ENCODE data around the gene GMPPA.

Gene GMPPA

GRCh38 chr2:219541611-219542180 is 43.0 kb downstream of the GMPPA start:
- H3K4me1 ChIP-seq (ENCODE audit: insufficient read depth, insufficient read length): peaks cover 32% of the 10 kb centered on the region
- TF ChIP-seq ZNF274 (IDR thresholded peaks at IDR 0.05; ENCODE audit: low read depth, low read length) (no peak), YY1 (IDR thresholded peaks at IDR 0.05; ENCODE audit: insufficient read depth, insufficient read length) (no peak), SUZ12 (IDR thresholded peaks at IDR 0.05; ENCODE audit: extremely low read depth, insufficient read depth, insufficient read length) (no peak)
- peak; percentile 71 for DNase-seq (ENCODE audit: low read depth, low spot score)
- H3K9ac ChIP-seq (ENCODE audit: insufficient read length, low read depth): peak overlapping the region; percentile 44
- peaks cover 29% of the 10 kb centered on the region for H3K36me3 ChIP-seq (ENCODE audit: insufficient read depth, insufficient read length, low read length)
- H3K9me3 ChIP-seq (ENCODE audit: insufficient read depth, low read length): no peaks in the 10 kb centered on the region
- no peak overlapping the region for H3K4me3 ChIP-seq (ENCODE audit: insufficient read length, low read depth)
- H3K27me3 ChIP-seq (ENCODE audit: insufficient read depth, insufficient read length): peaks cover 29% of the 10 kb centered on the region

- Histone ChIP-seq H3K4me3 (ENCODE audit: insufficient read length, low read depth) (peak overlapping the region; percentile 88), H3K9me3 (ENCODE audit: insufficient read depth, low read length) (no peaks in the 10 kb centered on the region), H3K4me1 (ENCODE audit: insufficient read depth, insufficient read length) (peaks cover 20% of the 10 kb centered on the region), H3K9ac (ENCODE audit: insufficient read length, low read depth) (peak overlapping the region; percentile 95), H3K27me3 (ENCODE audit: insufficient read depth, insufficient read length) (peaks cover 32% of the 10 kb centered on the region), H3K36me3 (ENCODE audit: insufficient read depth, insufficient read length, low read length) (peaks cover 40% of the 10 kb centered on the region)
- DNase-seq (ENCODE audit: low read depth, low spot score): no peak
- no peak for TF ChIP-seq ZNF274 (IDR thresholded peaks at IDR 0.05; ENCODE audit: low read depth, low read length)
- TF ChIP-seq YY1 (IDR thresholded peaks at IDR 0.05; ENCODE audit: insufficient read depth, insufficient read length): no peak
- TF ChIP-seq SUZ12 (IDR thresholded peaks at IDR 0.05; ENCODE audit: extremely low read depth, insufficient read depth, insufficient read length): no peak
These were observed 44.4 kb downstream of the GMPPA start for GRCh38 chr2:219542931-219543595.

GRCh38 chr2:219543596-219544358 is 45.1 kb downstream of the GMPPA start, which contains the start of the genes CHPF and TMEM198:
Gene CHPF, minus strand, starts transcription at chr2:219543809. Its CDS starts 271 bp downstream, at chr2:219543538.
Gene TMEM198, plus strand, starts transcription at chr2:219544028. Its CDS starts 700 bp downstream, at chr2:219544728.
- Histone ChIP-seq H3K36me3 (ENCODE audit: insufficient read depth, insufficient read length, low read length) (peaks cover 46% of the 10 kb centered on the region), H3K9me3 (ENCODE audit: insufficient read depth, low read length) (no peaks in the 10 kb centered on the region), H3K9ac (ENCODE audit: insufficient read length, low read depth) (peak within 1 kb of the TSS; percentile 95), H3K4me1 (ENCODE audit: insufficient read depth, insufficient read length) (peaks cover 16% of the 10 kb centered on the region), H3K27me3 (ENCODE audit: insufficient read depth, insufficient read length) (peaks cover 37% of the 10 kb centered on the region), H3K4me3 (ENCODE audit: insufficient read length, low read depth) (peak within 1 kb of the TSS; percentile 88)
- DNase-seq (ENCODE audit: low read depth, low spot score): peak; percentile 99
- TF ChIP-seq YY1 (IDR thresholded peaks at IDR 0.05; ENCODE audit: insufficient read depth, insufficient read length) (no peak), SUZ12 (IDR thresholded peaks at IDR 0.05; ENCODE audit: extremely low read depth, insufficient read depth, insufficient read length) (no peak), ZNF274 (IDR thresholded peaks at IDR 0.05; ENCODE audit: low read depth, low read length) (no peak)

- Histone ChIP-seq H3K4me3 (ENCODE audit: insufficient read length, low read depth) (peak overlapping the region; percentile 88), H3K4me1 (ENCODE audit: insufficient read depth, insufficient read length) (peaks cover 8% of the 10 kb centered on the region), H3K36me3 (ENCODE audit: insufficient read depth, insufficient read length, low read length) (peaks cover 46% of the 10 kb centered on the region), H3K9ac (ENCODE audit: insufficient read length, low read depth) (peak overlapping the region; percentile 71), H3K27me3 (ENCODE audit: insufficient read depth, insufficient read length) (peaks cover 45% of the 10 kb centered on the region), H3K9me3 (ENCODE audit: insufficient read depth, low read length) (no peaks in the 10 kb centered on the region)
- TF ChIP-seq YY1 (IDR thresholded peaks at IDR 0.05; ENCODE audit: insufficient read depth, insufficient read length) (no peak), ZNF274 (IDR thresholded peaks at IDR 0.05; ENCODE audit: low read depth, low read length) (no peak), SUZ12 (IDR thresholded peaks at IDR 0.05; ENCODE audit: extremely low read depth, insufficient read depth, insufficient read length) (no peak)
- DNase-seq (ENCODE audit: low read depth, low spot score): no peak
These were observed 45.9 kb downstream of the GMPPA start for GRCh38 chr2:219544567-219544966.

GRCh38 chr2:219545295-219545942 is 46.7 kb downstream of the GMPPA start:
- H3K9me3 ChIP-seq (ENCODE audit: insufficient read depth, low read length): no peaks in the 10 kb centered on the region
- H3K4me3 ChIP-seq (ENCODE audit: insufficient read length, low read depth): no peak overlapping the region
- H3K4me1 ChIP-seq (ENCODE audit: insufficient read depth, insufficient read length): peaks cover 9% of the 10 kb centered on the region
- DNase-seq (ENCODE audit: low read depth, low spot score): no peak
- no peak overlapping the region for H3K9ac ChIP-seq (ENCODE audit: insufficient read length, low read depth)
- TF ChIP-seq SUZ12 (IDR thresholded peaks at IDR 0.05; ENCODE audit: extremely low read depth, insufficient read depth, insufficient read length): no peak
- TF ChIP-seq YY1 (IDR thresholded peaks at IDR 0.05; ENCODE audit: insufficient read depth, insufficient read length): no peak
- TF ChIP-seq ZNF274 (IDR thresholded peaks at IDR 0.05; ENCODE audit: low read depth, low read length): no peak
- peaks cover 53% of the 10 kb centered on the region for H3K27me3 ChIP-seq (ENCODE audit: insufficient read depth, insufficient read length)
- peaks cover 43% of the 10 kb centered on the region for H3K36me3 ChIP-seq (ENCODE audit: insufficient read depth, insufficient read length, low read length)

- Histone ChIP-seq H3K36me3 (ENCODE audit: insufficient read depth, insufficient read length, low read length) (peaks cover 38% of the 10 kb centered on the region), H3K9me3 (ENCODE audit: insufficient read depth, low read length) (no peaks in the 10 kb centered on the region), H3K4me1 (ENCODE audit: insufficient read depth, insufficient read length) (peaks cover 12% of the 10 kb centered on the region), H3K4me3 (ENCODE audit: insufficient read length, low read depth) (no peak overlapping the region), H3K27me3 (ENCODE audit: insufficient read depth, insufficient read length) (peaks cover 58% of the 10 kb centered on the region), H3K9ac (ENCODE audit: insufficient read length, low read depth) (no peak overlapping the region)
- TF ChIP-seq SUZ12 (IDR thresholded peaks at IDR 0.05; ENCODE audit: extremely low read depth, insufficient read depth, insufficient read length): no peak
- TF ChIP-seq ZNF274 (IDR thresholded peaks at IDR 0.05; ENCODE audit: low read depth, low read length): no peak
- no peak for TF ChIP-seq YY1 (IDR thresholded peaks at IDR 0.05; ENCODE audit: insufficient read depth, insufficient read length)
- DNase-seq (ENCODE audit: low read depth, low spot score): no peak
These were observed 47.3 kb downstream of the GMPPA start for GRCh38 chr2:219545943-219546352.
